HG02678 (cell line): ENCODE data around the gene TP53BP2.
A peak's percentile ranks its signal among the peaks of the same experiment; 100 is the strongest.

Source experiments
- ATAC-seq: cut with Tn5 transposase; IDR thresholded peaks from one replicate; pipeline ENCODE4 v1.9.1; 2021; ENCODE audit warnings: mild to moderate bottlenecking, moderate library complexity; ENCODE audit not compliant: unreplicated experiment

Gene TP53BP2

GRCh38 chr1:223770621-223771315 lies 75.0 kb downstream of the TP53BP2 start:
- ATAC-seq, result no peak

- no peak for ATAC-seq
These were observed 79.9 kb downstream of the TP53BP2 start for GRCh38 chr1:223765719-223766340.

GRCh38 chr1:223765036-223765718 lies 80.6 kb downstream of the TP53BP2 start:
- no peak for ATAC-seq

- ATAC-seq, result no peak
These were observed 81.9 kb downstream of the TP53BP2 start for GRCh38 chr1:223763881-223764280.

GRCh38 chr1:223763251-223763650 lies 82.5 kb downstream of the TP53BP2 start:
- ATAC-seq, result no peak

GRCh38 chr1:223761411-223761810 lies 84.3 kb downstream of the TP53BP2 start:
- no peak for ATAC-seq

GRCh38 chr1:223760833-223761232 lies 84.9 kb downstream of the TP53BP2 start:
- ATAC-seq, result no peak

GRCh38 chr1:223759273-223759672 lies 86.5 kb downstream of the TP53BP2 start:
- no peak for ATAC-seq

GRCh38 chr1:223758734-223759133 lies 87.0 kb downstream of the TP53BP2 start:
- ATAC-seq, result no peak

- ATAC-seq, result no peak
These were observed 88.7 kb downstream of the TP53BP2 start for GRCh38 chr1:223756806-223757700.

GRCh38 chr1:223755992-223756775 lies 89.6 kb downstream of the TP53BP2 start:
- no peak for ATAC-seq

GRCh38 chr1:223755432-223755792 lies 90.3 kb downstream of the TP53BP2 start:
- no peak for ATAC-seq

- ATAC-seq, result no peak
These were observed 90.9 kb downstream of the TP53BP2 start for GRCh38 chr1:223754681-223755431.

- no peak for ATAC-seq
These were observed 92.8 kb downstream of the TP53BP2 start for GRCh38 chr1:223752721-223753515.

GRCh38 chr1:223751696-223752095 lies 94.1 kb downstream of the TP53BP2 start:
- no peak for ATAC-seq

- ATAC-seq, result no peak
These were observed 94.8 kb downstream of the TP53BP2 start for GRCh38 chr1:223750730-223751570.

- peak; percentile 82 for ATAC-seq
These were observed 96.7 kb downstream of the TP53BP2 start for GRCh38 chr1:223748773-223749733.
